ENCODE data around the gene FGF18. TPM values are rescaled to one million over a fixed set of nuclear protein-coding genes. Genes with fewer than 3 reads are reported as not detected.

Gene FGF18
- total RNA-seq, 1 experiment from 2014 or later: 0.52 TPM

DNA sequence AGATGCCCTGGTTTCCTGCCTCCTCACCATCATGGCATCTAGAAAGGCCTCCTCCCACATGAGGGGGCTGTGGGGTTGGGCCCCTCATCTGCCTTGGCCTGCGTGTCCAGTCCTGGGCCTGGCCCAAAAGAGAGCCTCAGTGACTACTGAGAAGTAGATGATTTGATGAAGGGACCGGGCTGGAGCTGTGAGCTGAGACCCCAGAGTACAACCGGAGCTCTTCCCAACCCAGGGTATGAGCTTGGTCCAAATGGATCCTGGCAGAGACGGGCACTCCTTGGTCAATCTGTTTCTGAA lies 62.9 kb downstream of the FGF18 start:
- H3F3A ChIP-seq (ENCODE audit: insufficient read depth, low read depth): peaks cover 6% of the 10 kb centered on the region; the same call in 1 of the 2 replicates
- ChIA-PET CTCF (no interaction called here), POLR2A (ENCODE audit: unreplicated experiment) (interaction anchor here (0.7 kb wide), 1 partner anchor 38 kb away, joined by 4 read pairs; no protein-coding TSS in a partner anchor)
- no TSS peak for BruUV-seq (replicated peaks)
- H3K27me3 ChIP-seq (ENCODE audit: insufficient read depth, low read depth): no peaks in the 10 kb centered on the region
- H4K20me1 ChIP-seq (ENCODE audit: insufficient read depth): no peaks in the 10 kb centered on the region
- H3K79me2 ChIP-seq (ENCODE audit: low read depth): no peaks in the 10 kb centered on the region
- H3K9me2 ChIP-seq (ENCODE audit: insufficient read depth): no peaks in the 10 kb centered on the region
- intact Hi-C loops (cut with micrococcal nuclease; ENCODE audit: unreplicated experiment): loop anchor here (5.0 kb wide), 2 partner anchors 65 to 380 kb away; partner anchors contain the start of gene FGF18
- TF ChIP-seq, protein P1, sequence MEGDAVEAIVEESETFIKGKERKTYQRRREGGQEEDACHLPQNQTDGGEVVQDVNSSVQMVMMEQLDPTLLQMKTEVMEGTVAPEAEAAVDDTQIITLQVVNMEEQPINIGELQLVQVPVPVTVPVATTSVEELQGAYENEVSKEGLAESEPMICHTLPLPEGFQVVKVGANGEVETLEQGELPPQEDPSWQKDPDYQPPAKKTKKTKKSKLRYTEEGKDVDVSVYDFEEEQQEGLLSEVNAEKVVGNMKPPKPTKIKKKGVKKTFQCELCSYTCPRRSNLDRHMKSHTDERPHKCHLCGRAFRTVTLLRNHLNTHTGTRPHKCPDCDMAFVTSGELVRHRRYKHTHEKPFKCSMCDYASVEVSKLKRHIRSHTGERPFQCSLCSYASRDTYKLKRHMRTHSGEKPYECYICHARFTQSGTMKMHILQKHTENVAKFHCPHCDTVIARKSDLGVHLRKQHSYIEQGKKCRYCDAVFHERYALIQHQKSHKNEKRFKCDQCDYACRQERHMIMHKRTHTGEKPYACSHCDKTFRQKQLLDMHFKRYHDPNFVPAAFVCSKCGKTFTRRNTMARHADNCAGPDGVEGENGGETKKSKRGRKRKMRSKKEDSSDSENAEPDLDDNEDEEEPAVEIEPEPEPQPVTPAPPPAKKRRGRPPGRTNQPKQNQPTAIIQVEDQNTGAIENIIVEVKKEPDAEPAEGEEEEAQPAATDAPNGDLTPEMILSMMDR (conservative IDR thresholded peaks at IDR 0.05): no peak
- TF ChIP-seq EZH2 (IDR thresholded peaks at IDR 0.05; ENCODE audit: low read depth): no peak
- no peak overlapping the region for H3K27ac ChIP-seq
- no peak for DNase-seq
- H3K9me3 ChIP-seq (ENCODE audit: insufficient read depth, low read depth): no peaks in the 10 kb centered on the region
- no peaks in the 10 kb centered on the region for H3K36me3 ChIP-seq (ENCODE audit: low read depth)
- H3K4me3 ChIP-seq: no peak overlapping the region
- H3K4me1 ChIP-seq (replicated peaks; ENCODE audit: insufficient read depth): 0 out of 2 replicates have a peak, but pooled peaks cover 4% of the 10 kb centered on the region
- no peak overlapping the region for H2AFZ ChIP-seq
- no peak overlapping the region for H3K4me2 ChIP-seq

DNA sequence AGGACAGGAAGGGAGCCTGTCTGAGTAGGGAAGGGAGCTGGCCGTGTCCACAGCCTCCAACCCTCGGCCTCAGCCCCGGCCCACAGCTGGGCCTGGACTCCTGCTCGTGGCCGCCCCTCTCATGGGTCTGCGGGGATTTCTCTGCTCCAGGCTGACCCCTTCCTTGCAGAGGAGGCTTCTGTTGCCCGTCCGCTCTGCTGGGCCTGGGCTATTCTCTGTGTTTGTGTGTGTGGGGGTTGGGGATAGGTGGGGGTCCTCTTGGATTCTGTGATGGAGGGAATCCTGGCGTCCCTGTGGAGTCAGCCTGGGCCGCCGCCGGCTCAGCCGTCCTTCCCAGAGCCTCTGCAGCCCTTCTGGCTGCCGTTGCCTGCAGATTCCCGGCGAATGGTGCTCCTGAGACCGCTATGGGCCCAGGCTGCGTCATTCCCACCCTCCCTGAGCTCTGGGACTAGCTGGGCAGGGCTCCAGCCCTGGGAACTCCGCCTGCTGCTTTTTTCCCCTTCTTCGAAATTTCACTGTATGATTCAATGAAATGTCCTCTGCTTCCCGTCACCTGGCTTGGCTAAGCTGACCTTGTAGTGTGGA lies 64.2 kb downstream of the FGF18 start:
- BruUV-seq (replicated peaks): no TSS peak
- H3K27me3 ChIP-seq (ENCODE audit: insufficient read depth, low read depth): no peaks in the 10 kb centered on the region
- no peaks in the 10 kb centered on the region for H3K79me2 ChIP-seq (ENCODE audit: low read depth)
- no peaks in the 10 kb centered on the region for H3K9me2 ChIP-seq (ENCODE audit: insufficient read depth)
- TF ChIP-seq EZH2 (IDR thresholded peaks at IDR 0.05; ENCODE audit: low read depth): no peak
- TF ChIP-seq, protein P1 (conservative IDR thresholded peaks at IDR 0.05): no peak
- H2AFZ ChIP-seq: no peak overlapping the region
- intact Hi-C loops (cut with micrococcal nuclease; ENCODE audit: unreplicated experiment): loop anchor here (2.0 to 5.0 kb wide), 3 partner anchors 66 to 423 kb away; partner anchors contain the start of gene FGF18
- H3K4me2 ChIP-seq: no peak overlapping the region
- no peak for DNase-seq
- H3K27ac ChIP-seq: no peak overlapping the region
- H3K36me3 ChIP-seq (ENCODE audit: low read depth): no peaks in the 10 kb centered on the region
- CTCF ChIA-PET: no interaction called here
- no peak overlapping the region for H3K4me3 ChIP-seq
- H4K20me1 ChIP-seq (ENCODE audit: insufficient read depth): no peaks in the 10 kb centered on the region
- 0 out of 2 replicates have a peak, but pooled peaks cover 4% of the 10 kb centered on the region for H3K4me1 ChIP-seq (replicated peaks; ENCODE audit: insufficient read depth)
- POLR2A ChIA-PET (ENCODE audit: unreplicated experiment): no interaction called here
- H3K9me3 ChIP-seq (ENCODE audit: insufficient read depth, low read depth): no peaks in the 10 kb centered on the region
- H3F3A ChIP-seq (ENCODE audit: insufficient read depth, low read depth): peaks cover 6% of the 10 kb centered on the region; the same call in 1 of the 2 replicates

DNA sequence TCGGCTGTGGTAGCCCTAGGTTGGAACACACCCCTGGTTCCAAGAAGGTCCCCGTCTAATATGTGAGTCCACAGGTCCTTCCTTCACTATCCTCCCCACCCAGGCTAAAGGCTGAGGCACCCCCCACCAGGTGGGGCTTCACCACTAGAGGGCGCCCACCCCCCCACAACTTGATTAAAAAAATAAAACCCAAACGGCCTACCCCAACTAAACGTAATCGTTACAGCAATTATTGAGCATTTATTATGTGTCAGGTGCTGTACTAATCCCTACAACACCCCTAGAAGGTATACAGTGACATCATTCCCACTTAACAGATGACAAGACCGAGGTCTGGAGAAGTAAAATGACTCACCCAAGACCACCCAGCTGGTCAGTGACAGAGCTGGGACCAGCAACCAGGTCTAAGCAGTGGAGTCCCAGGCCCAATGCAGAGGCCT lies 65.0 kb downstream of the FGF18 start:
- Histone ChIP-seq H4K20me1 (ENCODE audit: insufficient read depth) (no peaks in the 10 kb centered on the region), H3K27ac (no peak overlapping the region), H2AFZ (no peak overlapping the region), H3K4me1 (replicated peaks; ENCODE audit: insufficient read depth) (0 out of 2 replicates have a peak, but pooled peaks cover 4% of the 10 kb centered on the region), H3K79me2 (ENCODE audit: low read depth) (no peaks in the 10 kb centered on the region), H3F3A (ENCODE audit: insufficient read depth, low read depth) (peaks cover 1% of the 10 kb centered on the region; the same call in 1 of the 2 replicates), H3K9me2 (ENCODE audit: insufficient read depth) (no peaks in the 10 kb centered on the region), H3K36me3 (ENCODE audit: low read depth) (no peaks in the 10 kb centered on the region), H3K4me2 (no peak overlapping the region), H3K27me3 (ENCODE audit: insufficient read depth, low read depth) (no peaks in the 10 kb centered on the region), H3K4me3 (no peak overlapping the region), H3K9me3 (ENCODE audit: insufficient read depth, low read depth) (no peaks in the 10 kb centered on the region)
- DNase-seq: peak in 1 of 2 experiments; percentile 46
- TF ChIP-seq EZH2 (IDR thresholded peaks at IDR 0.05; ENCODE audit: low read depth): no peak
- TF ChIP-seq, protein P1 (conservative IDR thresholded peaks at IDR 0.05): peak; percentile 97
- ChIA-PET CTCF (interaction anchor here (1.1 kb wide), 1 partner anchor 122 kb away, joined by 4 read pairs; no protein-coding TSS in a partner anchor), POLR2A (ENCODE audit: unreplicated experiment) (interaction anchor here (0.6 to 0.7 kb wide), 2 partner anchors 38 to 811 kb away, joined by 3 to 4 read pairs; no protein-coding TSS in a partner anchor)
- intact Hi-C loops (cut with micrococcal nuclease; ENCODE audit: unreplicated experiment): loop anchor here (2.0 to 5.0 kb wide), 3 partner anchors 67 to 422 kb away; partner anchors contain the start of gene FGF18
- BruUV-seq (replicated peaks): no TSS peak
